PC-9 (cell line): ENCODE data around the gene RP2.

Source experiments
- CTCF ChIP-seq: fragments of 200-600 bp; sonication (generic); conservative IDR thresholded peaks from 2 replicates; pipeline ENCODE4 v1.6.1; 2017; ENCODE audit warnings: mixed run types, antibody characterized with exemption, mild to moderate bottlenecking, moderate library complexity
- EZH2 ChIP-seq: fragments of 200-600 bp; sonication (generic); IDR thresholded peaks from 2 replicates; pipeline ENCODE4 v1.8.0; 2017; ENCODE audit warnings: antibody characterized with exemption, low read depth

GRCh38 chrX:46792810-46793188 is 44.0 kb upstream of the RP2 start:
- TF ChIP-seq CTCF = no peak
- TF ChIP-seq EZH2 = no peak
